Left hindlimb (tissue), 1 donor: ENCODE measurements around the gene IPO4.
"Not testable (repeated sequence)": the region's sequence is repeated elsewhere in the genome, so short reads cannot be mapped to it uniquely, and the experiment has no call there.

ENCODE experiments used
- DNase-seq: peaks from one replicate; pipeline ENCODE4 v3.0.0-alpha.2; 2018

Gene IPO4, protein sequence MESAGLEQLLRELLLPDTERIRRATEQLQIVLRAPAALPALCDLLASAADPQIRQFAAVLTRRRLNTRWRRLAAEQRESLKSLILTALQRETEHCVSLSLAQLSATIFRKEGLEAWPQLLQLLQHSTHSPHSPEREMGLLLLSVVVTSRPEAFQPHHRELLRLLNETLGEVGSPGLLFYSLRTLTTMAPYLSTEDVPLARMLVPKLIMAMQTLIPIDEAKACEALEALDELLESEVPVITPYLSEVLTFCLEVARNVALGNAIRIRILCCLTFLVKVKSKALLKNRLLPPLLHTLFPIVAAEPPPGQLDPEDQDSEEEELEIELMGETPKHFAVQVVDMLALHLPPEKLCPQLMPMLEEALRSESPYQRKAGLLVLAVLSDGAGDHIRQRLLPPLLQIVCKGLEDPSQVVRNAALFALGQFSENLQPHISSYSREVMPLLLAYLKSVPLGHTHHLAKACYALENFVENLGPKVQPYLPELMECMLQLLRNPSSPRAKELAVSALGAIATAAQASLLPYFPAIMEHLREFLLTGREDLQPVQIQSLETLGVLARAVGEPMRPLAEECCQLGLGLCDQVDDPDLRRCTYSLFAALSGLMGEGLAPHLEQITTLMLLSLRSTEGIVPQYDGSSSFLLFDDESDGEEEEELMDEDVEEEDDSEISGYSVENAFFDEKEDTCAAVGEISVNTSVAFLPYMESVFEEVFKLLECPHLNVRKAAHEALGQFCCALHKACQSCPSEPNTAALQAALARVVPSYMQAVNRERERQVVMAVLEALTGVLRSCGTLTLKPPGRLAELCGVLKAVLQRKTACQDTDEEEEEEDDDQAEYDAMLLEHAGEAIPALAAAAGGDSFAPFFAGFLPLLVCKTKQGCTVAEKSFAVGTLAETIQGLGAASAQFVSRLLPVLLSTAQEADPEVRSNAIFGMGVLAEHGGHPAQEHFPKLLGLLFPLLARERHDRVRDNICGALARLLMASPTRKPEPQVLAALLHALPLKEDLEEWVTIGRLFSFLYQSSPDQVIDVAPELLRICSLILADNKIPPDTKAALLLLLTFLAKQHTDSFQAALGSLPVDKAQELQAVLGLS

GRCh38 chr14:24188251-24189058 is at the start of gene IPO4:
Gene IPO4 (minus strand): TSS chr14:24188816. CDS start chr14:24188787, 29 bp downstream.
- DNase-seq = peak; percentile 96

DNA sequence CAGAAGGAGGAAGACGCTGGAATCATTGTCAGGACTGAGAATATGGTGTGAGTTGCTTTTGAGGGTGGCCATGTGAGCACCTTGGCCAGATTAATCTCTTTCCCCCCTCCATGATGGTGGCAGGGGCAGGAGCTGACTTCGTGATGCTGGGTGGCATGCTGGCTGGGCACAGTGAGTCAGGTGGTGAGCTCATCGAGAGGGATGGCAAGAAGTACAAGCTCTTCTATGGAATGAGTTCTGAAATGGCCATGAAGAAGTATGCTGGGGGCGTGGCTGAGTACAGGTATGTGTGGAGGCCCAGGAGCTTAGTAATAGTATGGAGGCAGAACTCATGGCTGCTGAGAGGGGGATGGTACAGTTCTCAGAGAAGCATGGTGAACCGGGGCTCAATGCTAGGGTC is 49.5 kb upstream of the IPO4 start:
- DNase-seq = no peak

GRCh38 chr14:24237463-24237955 is 48.9 kb upstream of the IPO4 start:
- DNase-seq = no peak

DNA sequence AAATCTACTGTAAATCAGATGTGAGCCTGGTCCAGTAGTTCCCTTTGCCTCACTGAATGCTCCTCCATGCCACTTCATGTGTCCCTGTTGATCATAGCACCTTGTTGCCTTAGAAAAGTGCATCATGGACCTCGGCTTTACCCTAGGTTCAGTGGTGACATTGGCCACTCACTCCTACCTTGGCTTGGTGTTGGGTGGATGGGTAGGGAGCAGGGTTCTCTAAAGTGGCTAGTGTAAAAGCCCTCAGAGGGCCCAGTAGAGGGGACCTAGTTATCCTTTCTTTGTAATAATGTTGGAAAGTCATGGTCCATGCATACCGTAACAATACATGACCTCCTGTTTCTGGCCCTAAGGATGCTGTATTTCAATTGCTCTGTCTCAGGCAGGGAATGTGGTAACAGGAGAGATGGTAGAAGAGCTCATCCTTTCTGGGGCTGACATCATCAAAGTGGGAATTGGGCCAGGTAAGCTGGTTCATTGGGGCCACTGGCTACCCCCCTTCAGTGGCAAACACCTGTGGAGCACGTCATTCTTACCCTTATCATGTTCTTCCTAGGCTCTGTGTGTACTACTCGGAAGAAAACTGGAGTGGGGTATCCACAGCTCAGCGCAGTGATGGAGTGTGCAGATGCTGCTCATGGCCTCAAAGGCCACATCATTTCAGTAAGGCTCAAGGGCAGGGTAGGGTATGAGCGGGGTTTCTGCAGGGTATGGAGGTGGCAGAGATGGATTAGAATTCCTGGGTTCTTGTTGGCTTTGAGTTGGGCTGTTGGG is 48.3 kb upstream of the IPO4 start:
- DNase-seq = no peak

DNA sequence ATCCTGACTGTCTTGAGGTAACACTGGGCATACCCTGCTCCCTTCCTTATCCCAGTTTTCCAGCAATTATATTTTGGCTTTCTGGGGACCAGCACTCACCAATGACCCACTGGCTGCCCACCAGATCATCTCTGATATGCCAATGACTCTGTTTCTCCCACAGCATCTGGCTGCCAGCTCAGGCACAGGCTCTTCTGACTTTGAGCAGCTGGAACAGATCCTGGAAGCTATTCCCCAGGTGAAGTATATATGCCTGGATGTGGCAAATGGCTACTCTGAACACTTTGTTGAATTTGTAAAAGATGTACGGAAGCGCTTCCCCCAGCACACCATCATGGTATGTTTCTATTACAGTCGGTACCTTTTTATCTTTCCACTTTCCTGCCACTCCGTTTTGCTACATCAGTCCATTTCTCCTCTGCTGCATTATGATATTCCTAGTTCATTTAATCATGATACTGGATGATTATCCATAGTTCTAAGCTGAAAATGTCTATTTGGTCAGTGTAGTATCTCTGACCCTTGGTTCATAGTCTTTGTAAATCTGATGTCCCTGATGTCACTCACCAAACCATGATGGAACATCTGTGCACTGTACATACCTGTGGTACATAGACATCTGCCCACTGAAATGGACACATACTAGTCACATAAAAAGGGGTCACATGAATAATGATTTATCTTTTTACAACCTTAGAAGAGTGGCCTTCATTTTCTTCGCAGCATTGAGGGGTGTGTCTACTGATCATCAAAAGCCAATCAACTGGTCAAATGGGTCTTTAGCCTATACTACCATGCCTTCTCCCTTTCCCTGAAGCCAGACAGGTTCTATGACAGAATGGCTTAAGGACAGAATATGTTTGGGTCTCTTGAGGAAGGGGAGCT is 47.4 kb upstream of the IPO4 start:
- DNase-seq = no peak

DNA sequence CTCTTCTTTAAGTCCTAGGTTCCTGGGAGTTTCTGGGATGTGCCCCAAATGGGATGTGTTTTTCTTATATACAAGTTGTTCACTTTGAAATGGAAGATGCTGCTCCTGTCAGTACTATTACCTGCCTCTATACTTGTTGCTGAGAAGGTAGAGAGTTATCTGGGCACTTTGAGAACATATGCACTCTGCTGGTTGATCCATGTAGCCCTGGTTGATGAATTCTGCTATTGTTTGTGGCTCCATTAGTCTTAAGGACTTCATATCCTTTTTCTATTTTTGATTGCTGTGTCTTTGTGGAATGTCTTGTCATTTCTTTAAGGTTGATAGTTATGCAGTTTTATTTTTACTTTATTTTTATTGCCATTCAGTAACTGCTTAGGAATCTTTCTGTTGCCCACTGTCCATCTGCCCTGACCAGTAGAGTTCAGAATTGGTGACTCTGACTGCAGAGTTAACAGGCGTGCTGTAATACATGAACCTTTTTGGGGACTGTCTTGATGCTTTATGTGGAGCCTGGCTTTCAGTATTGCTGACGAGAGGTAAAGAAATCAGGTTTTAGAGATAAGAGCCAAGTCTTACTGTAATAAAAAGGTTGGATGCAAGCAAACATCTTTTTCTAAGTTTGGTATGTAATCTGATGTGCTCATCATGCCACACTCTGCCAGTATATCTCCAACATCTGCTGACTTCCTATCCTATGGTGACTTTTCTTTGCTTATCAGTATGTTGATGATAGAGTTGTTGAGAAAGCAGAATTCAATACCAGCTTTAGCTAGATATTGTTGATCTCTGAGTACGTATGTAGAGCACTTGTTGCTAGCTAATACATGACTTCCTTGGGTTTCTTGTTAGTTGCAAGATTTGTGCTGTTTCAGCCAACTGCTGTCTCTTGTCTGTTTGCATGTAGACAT is 45.7 kb upstream of the IPO4 start:
- DNase-seq = no peak

DNA sequence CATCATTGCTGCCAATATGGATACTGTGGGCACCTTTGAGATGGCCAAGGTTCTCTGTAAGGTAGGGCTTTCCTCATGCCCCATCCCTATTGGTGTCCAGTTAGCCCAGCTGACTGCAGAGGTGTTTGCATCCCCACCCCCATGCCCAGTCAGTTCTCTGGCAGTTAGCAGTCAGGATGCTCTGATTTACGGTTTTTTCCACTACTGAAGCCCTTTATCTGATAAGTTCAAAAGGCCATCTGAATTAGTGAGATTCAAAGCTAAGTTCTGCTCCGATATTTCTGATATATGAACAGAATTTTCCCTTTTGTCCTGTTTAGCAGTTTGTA is 44.9 kb upstream of the IPO4 start:
- no peak for DNase-seq

- no peak for DNase-seq
These were observed 44.3 kb upstream of the IPO4 start, which contains the start of gene GMPR2 for GRCh38 chr14:24232645-24233537. Gene GMPR2 (plus strand): TSS chr14:24232929. CDS start chr14:24233254, 325 bp downstream.

GRCh38 chr14:24232121-24232644 is 43.6 kb upstream of the IPO4 start, which contains the start of gene NEDD8:
Gene NEDD8 (minus strand): TSS chr14:24232367. CDS start chr14:24232267, 100 bp downstream.
- DNase-seq = peak; percentile 96

GRCh38 chr14:24231263-24232120 is 42.9 kb upstream of the IPO4 start:
- DNase-seq = no peak

DNA sequence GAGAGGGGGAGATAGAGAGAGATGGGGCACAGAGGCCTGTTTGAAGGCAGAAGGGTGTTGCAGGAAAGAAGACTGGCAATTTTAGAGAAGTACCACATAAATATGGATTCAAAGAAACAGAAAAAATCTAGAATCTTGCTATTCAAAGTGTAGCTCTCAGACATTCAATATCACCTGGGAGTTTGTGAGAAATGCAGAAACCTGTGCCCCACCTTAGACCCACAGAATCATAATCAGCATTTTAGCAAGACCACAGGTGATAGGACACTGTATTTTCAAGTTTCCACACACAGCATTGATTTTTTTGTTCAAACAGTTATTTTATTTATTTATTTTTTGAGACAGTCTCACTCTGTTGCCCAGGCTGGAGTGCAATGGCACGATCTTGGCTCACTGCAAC is 40.3 kb upstream of the IPO4 start:
- no peak for DNase-seq

DNA sequence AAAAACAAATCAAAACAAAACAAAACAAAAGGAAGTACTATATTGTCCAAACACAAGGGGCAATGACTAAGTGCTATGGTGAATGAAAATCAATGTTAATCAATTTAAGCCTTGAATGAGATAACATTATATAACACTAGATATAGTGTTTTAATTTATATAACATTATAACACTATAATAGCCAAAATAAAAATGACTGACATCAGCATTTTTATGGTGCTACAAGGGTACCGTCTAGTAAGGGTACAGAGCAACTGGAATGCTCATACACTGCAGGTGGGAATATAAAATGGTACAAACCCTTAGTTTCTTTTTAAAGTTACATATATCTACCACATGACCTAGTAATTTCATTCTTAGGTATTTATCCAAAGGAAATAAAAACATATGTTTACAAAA is 37.9 kb upstream of the IPO4 start:
- DNase-seq = no peak

- DNase-seq = no peak
These were observed 36.0 kb upstream of the IPO4 start for GRCh38 chr14:24224618-24225071.

- not testable (repeated sequence) for DNase-seq
These were observed 34.4 kb upstream of the IPO4 start for GRCh38 chr14:24222987-24223386.

- DNase-seq = no peak
These were observed 30.9 kb upstream of the IPO4 start for GRCh38 chr14:24219521-24219920.

DNA sequence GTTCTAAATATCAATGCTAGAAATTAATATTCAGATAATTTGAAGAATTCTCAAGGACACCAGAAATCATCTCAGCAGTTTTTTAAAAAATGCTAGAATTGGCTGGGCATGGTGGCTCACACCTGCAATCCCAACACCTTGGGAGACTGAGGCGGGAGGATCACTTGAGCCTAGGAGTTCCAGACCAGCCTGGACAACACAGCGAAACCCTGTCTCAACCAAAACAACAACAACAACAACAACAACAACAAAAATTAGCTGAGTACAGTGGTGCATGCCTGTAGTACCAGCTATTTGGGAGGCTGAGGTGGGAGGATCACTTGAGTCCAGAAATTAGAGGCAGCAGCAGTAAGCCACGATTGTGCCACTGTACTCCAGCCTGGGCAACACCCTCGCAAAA is 30.5 kb upstream of the IPO4 start:
- DNase-seq = no peak

- DNase-seq = not testable (repeated sequence)
These were observed 28.3 kb upstream of the IPO4 start for GRCh38 chr14:24216876-24217275.
